Suppressor macrophage (primary cell): ENCODE data around the gene MRPS21.
"Not testable (repeated sequence)": the region's sequence is repeated elsewhere in the genome, so short reads cannot be mapped to it uniquely, and the experiment has no call there.

Experiments
- DNase-seq, 4 experiments: peaks; one replicate each; pipeline ENCODE4 v3.0.0-alpha.2; 2020 to 2022

The MRPS21 gene

DNA sequence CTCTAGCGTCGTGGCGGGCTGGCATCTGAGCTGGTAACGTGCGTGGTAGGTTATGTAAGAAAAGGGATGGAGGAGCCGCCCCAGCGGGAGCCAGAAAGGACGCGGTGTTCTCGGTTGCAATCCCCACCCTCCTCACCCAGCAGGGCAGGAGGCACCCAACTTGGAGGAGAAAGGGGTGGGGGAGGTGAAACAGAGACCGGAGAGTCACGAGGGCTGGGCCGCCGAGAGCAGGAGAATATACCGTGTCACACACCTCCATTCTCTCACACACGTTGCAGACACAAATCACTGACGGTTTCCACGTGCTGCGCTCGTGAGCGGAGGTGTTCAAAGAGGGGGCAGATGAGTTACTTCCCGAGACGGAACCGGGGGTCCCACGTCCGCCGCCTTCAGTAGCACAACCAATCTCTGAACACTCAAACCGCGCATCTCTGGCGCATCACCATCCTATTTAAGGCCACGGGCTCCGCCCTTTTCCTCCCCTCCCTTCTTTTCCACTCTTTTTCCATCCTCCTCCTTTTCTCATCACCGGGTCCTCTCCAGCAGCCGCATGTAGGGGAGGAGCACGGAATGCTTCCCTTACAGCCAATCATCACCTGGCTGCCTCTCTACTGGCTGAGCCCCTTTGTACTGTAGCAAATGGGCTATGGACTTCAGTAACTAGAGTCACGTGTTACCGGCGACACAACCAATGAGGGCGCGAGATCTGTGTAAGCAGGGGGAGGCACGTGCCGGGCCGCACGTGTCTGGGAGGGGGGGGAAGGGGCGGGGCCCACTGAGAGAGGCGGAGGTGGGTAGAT, 11.7 kb upstream of the MRPS21 start, which contains the start of gene CIART:
Gene CIART (plus strand): TSS at position 797 of the 800 bp plus-strand sequence. CDS start 714 bp downstream, outside the sequence.
- peak; percentile 65 to 82 (median 73) for DNase-seq

DNA sequence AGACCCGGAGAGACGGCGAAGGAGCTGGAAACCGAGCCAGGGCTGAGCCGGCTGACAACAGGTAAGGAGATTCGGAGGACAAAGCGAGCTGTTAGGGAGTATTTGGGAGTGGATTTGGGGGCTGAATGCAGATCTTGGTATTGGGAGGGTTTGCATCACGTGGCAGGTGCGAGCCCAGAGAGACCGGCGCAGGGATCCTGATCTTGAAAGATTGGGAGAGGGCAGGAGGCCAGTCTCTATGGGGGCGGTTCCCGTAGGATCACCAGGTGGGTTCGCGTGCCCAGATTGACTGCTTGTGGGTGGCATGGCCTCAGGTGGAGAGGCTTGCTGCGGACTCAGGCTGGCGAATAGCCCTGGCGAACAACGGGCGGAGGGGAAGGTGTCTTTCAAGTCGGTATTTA, 11.1 kb upstream of the MRPS21 start:
- DNase-seq = no peak

GRCh38 chr1:150283260-150283659, 10.4 kb upstream of the MRPS21 start:
- DNase-seq = no peak

GRCh38 chr1:150288382-150288781, 5.3 kb upstream of the MRPS21 start:
- DNase-seq = no peak

- DNase-seq = no peak
Measured at GRCh38 chr1:150288822-150289221, 4.8 kb upstream of the MRPS21 start.

DNA sequence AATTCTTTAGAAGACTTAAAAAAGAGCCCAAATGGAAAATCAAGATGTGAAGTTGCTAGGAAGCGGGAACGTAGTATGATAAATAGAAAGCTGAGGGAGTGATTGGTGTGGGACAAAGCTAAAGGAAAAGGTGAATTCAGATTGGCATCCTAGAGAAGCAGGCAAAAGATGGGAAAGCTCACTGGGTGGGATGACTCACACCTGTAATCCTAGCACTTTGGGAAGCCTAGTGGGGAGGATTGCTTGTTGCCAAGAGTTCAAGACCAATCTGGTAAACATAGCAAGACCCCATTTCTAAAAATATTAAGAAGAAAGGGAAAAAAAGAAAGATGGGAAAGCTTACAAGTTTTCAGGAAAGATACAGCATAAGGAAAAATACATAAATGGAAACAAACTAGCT, 1.8 kb downstream of the MRPS21 start:
- DNase-seq = no peak

- no peak for DNase-seq
Measured at GRCh38 chr1:150299716-150300115, 6.1 kb downstream of the MRPS21 start.

DNA sequence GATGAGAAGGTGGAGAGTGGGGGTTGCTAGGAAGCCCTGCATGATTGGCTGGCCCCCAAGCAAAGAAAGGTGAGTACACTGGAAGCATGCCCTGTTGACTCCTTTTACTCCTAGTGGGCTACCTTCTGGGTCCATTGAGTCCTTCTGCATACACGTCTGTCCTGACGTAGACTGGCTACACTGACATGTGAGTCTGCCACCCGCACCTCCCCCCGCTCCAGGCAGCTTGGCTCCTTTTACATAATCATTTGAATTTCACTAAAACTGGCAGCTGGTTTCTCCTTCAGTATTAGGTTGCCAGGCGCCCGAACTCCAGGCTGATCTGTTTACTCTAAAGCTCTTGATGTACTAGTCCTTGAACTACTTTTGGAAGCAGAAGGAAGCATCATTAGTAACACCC, 8.7 kb downstream of the MRPS21 start:
- no peak for DNase-seq

DNA sequence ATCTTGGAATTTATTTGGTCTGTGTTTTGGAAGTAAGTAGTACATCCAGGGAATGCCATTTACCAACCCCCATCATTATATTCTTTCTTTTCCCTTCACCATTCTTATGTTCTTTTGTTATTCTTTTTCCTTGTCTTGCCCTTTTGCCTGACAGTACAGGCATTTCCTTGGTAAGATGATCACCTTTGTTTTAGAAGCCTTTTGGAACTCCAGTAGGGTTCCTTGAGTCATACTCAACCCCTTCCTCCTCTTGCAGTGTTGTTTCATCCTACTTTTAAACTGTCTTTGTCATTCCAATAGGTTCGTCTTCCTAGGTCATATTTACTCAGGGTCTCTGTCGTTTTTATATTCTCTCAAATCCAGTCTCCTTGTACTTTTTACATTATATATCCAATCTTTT, 9.2 kb downstream of the MRPS21 start:
- no peak for DNase-seq

DNA sequence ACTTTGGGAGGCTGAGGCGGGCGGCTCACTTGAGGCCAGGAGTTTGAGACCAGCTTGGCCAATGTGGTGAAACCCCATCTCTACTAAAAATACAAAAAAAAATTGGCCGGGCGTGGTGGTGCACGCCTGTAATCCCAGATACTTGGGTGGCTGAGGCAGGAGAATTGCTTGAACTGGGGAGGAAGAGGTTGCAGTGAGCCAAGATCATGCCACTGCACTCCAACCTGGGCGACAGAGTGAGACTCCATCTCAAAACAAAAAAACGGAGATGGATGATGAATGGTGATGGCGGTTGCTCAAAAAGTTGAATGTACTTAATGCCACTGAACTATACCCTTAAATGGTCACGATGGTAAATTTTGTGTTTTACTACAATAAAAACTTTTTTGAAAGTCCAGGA, 14.9 kb downstream of the MRPS21 start:
- not testable (repeated sequence) for DNase-seq

GRCh38 chr1:150309758-150310508, 16.3 kb downstream of the MRPS21 start:
- no peak for DNase-seq

- DNase-seq = no peak
Measured at GRCh38 chr1:150311762-150312161, 18.1 kb downstream of the MRPS21 start.

DNA sequence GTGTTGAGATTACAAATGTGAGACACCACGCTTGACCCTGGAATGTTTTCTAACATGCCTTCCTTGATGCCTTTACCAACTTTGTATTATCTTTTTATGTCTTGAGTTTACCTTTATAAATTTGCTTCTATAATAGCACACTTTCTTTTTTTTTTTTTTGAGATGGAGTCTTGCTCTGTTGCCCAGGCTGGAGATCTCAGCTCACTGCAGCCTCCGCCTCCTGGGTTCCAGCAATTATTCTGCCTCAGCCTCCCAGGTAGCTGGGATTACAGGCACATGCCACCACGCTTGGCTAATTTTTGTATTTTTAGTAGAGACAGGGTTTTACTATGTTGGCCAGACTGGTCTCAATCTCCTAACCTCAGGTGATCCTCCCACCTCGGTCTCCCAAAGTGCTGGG, 21.0 kb downstream of the MRPS21 start:
- DNase-seq = not testable (repeated sequence)

DNA sequence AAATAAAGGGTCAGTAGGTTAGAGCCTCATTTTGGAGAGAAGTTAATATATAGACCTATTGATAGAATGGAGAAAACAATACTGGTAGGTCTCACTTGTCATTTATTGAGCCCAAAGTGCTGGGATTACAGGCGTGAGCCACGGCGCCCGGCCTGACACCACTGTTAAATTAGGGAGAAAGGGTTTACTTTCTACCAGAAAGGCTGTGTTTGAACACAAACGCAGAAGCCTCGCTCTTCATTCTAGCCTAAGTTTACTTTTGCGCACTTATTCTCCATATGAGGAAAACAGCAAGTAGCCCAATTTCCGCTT, 27.0 kb downstream of the MRPS21 start:
- DNase-seq = peak in 3 of 4 experiments; percentile 10 to 37 (median 21)

- peak in 2 of 4 experiments; percentile 2 to 5 for DNase-seq
Measured at GRCh38 chr1:150321826-150322166, 28.1 kb downstream of the MRPS21 start.

- DNase-seq = peak; percentile 53 to 89 (median 64)
Measured at GRCh38 chr1:150322310-150322709, 28.6 kb downstream of the MRPS21 start.

- no peak for DNase-seq
Measured at GRCh38 chr1:150332651-150333290, 39.1 kb downstream of the MRPS21 start.

- DNase-seq = no peak
Measured at GRCh38 chr1:150346316-150346715, 52.7 kb downstream of the MRPS21 start.

DNA sequence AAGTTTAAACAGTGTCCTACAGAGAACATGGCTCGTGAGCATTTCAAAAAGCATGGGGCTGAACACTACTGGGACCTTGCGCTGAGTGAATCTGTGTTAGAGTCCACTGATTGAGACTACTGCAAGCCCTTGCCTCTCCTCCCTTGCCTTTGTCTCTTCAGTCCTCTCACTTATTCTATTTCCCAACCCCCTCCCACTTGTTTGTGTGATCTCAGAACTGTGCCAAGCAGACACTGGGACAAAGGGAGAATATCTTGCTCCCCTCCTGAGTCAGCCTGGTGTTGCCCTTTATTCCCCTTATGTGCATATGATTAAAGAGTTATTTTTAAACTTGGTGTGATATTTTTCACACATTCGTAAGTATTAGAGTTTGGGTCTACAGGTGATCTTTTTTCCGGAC, 59.2 kb downstream of the MRPS21 start:
- DNase-seq = peak; percentile 21 to 64 (median 46)
